ENCODE data around the gene FAM193A.

Gene FAM193A

DNA sequence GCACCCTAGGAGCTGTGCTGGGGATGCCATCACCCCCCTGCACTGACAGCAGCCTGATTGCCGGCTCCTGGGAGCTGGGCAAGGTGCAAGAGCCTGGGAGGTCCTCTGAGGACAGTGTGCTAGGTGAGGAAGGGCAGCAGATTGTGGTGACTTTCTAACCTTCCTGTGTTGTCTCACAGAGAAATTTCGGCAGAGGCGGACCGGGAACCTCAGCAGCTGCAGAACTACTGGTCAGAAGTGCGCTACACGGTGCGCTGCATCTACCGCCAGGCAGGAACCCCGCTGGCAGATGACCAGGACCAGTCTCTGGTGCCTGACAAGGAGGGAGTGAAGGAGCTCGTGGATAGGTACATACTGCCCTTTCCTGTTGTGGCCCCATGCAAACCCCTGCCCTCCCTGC, 89.8 kb downstream of the FAM193A start:
- ATAC-seq, result no peak
- TF ChIP-seq ZNF8 (CRISPR knock-in tag; IDR thresholded peaks at IDR 0.05) (no peak), CREB5 (CRISPR knock-in tag; IDR thresholded peaks at IDR 0.05; ENCODE audit: low read depth) (no peak), RARB (CRISPR knock-in tag; IDR thresholded peaks at IDR 0.05) (no peak), TCF4 (CRISPR knock-in tag; IDR thresholded peaks at IDR 0.05; ENCODE audit: borderline replicate concordance) (no peak), ZNF565 (CRISPR knock-in tag; conservative IDR thresholded peaks at IDR 0.05; ENCODE audit: low read depth) (no peak), ZNF70 (CRISPR knock-in tag; IDR thresholded peaks at IDR 0.05) (no peak), ISL1 (CRISPR knock-in tag; IDR thresholded peaks at IDR 0.05) (no peak), OSR1 (CRISPR knock-in tag; IDR thresholded peaks at IDR 0.05) (no peak), ZFP3 (CRISPR knock-in tag; IDR thresholded peaks at IDR 0.05) (no peak), PPARA (CRISPR knock-in tag; IDR thresholded peaks at IDR 0.05; ENCODE audit: borderline replicate concordance) (no peak), ESRRG (CRISPR knock-in tag; IDR thresholded peaks at IDR 0.05) (no peak), PATZ1 (CRISPR knock-in tag; IDR thresholded peaks at IDR 0.05; ENCODE audit: borderline replicate concordance) (no peak), ARNTL (CRISPR knock-in tag; IDR thresholded peaks at IDR 0.05; ENCODE audit: borderline replicate concordance, low read depth) (no peak)
- TF ChIP-seq, protein P1, sequence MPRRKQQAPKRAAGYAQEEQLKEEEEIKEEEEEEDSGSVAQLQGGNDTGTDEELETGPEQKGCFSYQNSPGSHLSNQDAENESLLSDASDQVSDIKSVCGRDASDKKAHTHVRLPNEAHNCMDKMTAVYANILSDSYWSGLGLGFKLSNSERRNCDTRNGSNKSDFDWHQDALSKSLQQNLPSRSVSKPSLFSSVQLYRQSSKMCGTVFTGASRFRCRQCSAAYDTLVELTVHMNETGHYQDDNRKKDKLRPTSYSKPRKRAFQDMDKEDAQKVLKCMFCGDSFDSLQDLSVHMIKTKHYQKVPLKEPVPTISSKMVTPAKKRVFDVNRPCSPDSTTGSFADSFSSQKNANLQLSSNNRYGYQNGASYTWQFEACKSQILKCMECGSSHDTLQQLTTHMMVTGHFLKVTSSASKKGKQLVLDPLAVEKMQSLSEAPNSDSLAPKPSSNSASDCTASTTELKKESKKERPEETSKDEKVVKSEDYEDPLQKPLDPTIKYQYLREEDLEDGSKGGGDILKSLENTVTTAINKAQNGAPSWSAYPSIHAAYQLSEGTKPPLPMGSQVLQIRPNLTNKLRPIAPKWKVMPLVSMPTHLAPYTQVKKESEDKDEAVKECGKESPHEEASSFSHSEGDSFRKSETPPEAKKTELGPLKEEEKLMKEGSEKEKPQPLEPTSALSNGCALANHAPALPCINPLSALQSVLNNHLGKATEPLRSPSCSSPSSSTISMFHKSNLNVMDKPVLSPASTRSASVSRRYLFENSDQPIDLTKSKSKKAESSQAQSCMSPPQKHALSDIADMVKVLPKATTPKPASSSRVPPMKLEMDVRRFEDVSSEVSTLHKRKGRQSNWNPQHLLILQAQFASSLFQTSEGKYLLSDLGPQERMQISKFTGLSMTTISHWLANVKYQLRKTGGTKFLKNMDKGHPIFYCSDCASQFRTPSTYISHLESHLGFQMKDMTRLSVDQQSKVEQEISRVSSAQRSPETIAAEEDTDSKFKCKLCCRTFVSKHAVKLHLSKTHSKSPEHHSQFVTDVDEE (CRISPR knock-in tag; IDR thresholded peaks at IDR 0.05), result no peak
- TF ChIP-seq, protein P2, sequence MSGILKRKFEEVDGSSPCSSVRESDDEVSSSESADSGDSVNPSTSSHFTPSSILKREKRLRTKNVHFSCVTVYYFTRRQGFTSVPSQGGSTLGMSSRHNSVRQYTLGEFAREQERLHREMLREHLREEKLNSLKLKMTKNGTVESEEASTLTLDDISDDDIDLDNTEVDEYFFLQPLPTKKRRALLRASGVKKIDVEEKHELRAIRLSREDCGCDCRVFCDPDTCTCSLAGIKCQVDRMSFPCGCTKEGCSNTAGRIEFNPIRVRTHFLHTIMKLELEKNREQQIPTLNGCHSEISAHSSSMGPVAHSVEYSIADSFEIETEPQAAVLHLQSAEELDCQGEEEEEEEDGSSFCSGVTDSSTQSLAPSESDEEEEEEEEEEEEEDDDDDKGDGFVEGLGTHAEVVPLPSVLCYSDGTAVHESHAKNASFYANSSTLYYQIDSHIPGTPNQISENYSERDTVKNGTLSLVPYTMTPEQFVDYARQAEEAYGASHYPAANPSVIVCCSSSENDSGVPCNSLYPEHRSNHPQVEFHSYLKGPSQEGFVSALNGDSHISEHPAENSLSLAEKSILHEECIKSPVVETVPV (CRISPR knock-in tag; IDR thresholded peaks at IDR 0.05), result no peak

- no peak for TF ChIP-seq OSR1 (CRISPR knock-in tag; IDR thresholded peaks at IDR 0.05)
- no peak for TF ChIP-seq PPARA (CRISPR knock-in tag; IDR thresholded peaks at IDR 0.05; ENCODE audit: borderline replicate concordance)
- TF ChIP-seq, protein P3, sequence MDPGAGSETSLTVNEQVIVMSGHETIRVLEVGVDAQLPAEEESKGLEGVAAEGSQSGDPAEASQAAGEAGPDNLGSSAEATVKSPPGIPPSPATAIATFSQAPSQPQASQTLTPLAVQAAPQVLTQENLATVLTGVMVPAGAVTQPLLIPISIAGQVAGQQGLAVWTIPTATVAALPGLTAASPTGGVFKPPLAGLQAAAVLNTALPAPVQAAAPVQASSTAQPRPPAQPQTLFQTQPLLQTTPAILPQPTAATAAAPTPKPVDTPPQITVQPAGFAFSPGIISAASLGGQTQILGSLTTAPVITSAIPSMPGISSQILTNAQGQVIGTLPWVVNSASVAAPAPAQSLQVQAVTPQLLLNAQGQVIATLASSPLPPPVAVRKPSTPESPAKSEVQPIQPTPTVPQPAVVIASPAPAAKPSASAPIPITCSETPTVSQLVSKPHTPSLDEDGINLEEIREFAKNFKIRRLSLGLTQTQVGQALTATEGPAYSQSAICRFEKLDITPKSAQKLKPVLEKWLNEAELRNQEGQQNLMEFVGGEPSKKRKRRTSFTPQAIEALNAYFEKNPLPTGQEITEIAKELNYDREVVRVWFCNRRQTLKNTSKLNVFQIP (CRISPR knock-in tag; IDR thresholded peaks at IDR 0.05; ENCODE audit: borderline replicate concordance, low read depth), result no peak
- TF ChIP-seq ZC3H10 (CRISPR knock-in tag; IDR thresholded peaks at IDR 0.05), result no peak
- no peak for TF ChIP-seq ZNF70 (CRISPR knock-in tag; IDR thresholded peaks at IDR 0.05)
- TF ChIP-seq ZNF8 (CRISPR knock-in tag; IDR thresholded peaks at IDR 0.05), result no peak
- no peak for TF ChIP-seq CSDC2 (CRISPR knock-in tag; IDR thresholded peaks at IDR 0.05)
- no peak for TF ChIP-seq ZNF565 (CRISPR knock-in tag; conservative IDR thresholded peaks at IDR 0.05; ENCODE audit: low read depth)
- no peak for TF ChIP-seq ESRRG (CRISPR knock-in tag; IDR thresholded peaks at IDR 0.05)
- no peak for TF ChIP-seq CREB5 (CRISPR knock-in tag; IDR thresholded peaks at IDR 0.05; ENCODE audit: low read depth)
- TF ChIP-seq BACH2 (CRISPR knock-in tag; IDR thresholded peaks at IDR 0.05; ENCODE audit: borderline replicate concordance), result no peak
- no peak for TF ChIP-seq ZFP30 (CRISPR knock-in tag; IDR thresholded peaks at IDR 0.05)
- TF ChIP-seq RARB (CRISPR knock-in tag; IDR thresholded peaks at IDR 0.05), result no peak
- TF ChIP-seq, protein P1 (CRISPR knock-in tag; IDR thresholded peaks at IDR 0.05), result no peak
- TF ChIP-seq ISL1 (CRISPR knock-in tag; IDR thresholded peaks at IDR 0.05), result no peak
These were observed 94.3 kb downstream of the FAM193A start for GRCh38 chr4:2630556-2631273.

More at GRCh38 chr4:2630556-2631273, 94.3 kb downstream of the FAM193A start:
- ATAC-seq, result no peak
